ENCODE results near the gene OR2B2.

The OR2B2 gene

GRCh38 chr6:27866357-27867050 lies 45.7 kb downstream of the OR2B2 start:
- DNase-seq (ENCODE audit: insufficient read length, low spot score) (no peak), FAIRE-seq (no peak)

GRCh38 chr6:27865850-27866356 lies 46.3 kb downstream of the OR2B2 start:
- no peak for DNase-seq (ENCODE audit: insufficient read length, low spot score)
- no peak for FAIRE-seq
- peak; percentile 93 for TF ChIP-seq POLR2A (IDR thresholded peaks at IDR 0.05; ENCODE audit: low read depth, low read length)

More at GRCh38 chr6:27866357-27867050, 45.7 kb downstream of the OR2B2 start:
- no peak for TF ChIP-seq POLR2A (IDR thresholded peaks at IDR 0.05; ENCODE audit: low read depth, low read length)

- DNase-seq (ENCODE audit: insufficient read length, low spot score): peak; percentile 84
Measured at GRCh38 chr6:27864906-27865849, 47.0 kb downstream of the OR2B2 start.

GRCh38 chr6:27863962-27864905 lies 48.0 kb downstream of the OR2B2 start:
- DNase-seq (ENCODE audit: insufficient read length, low spot score) (no peak), FAIRE-seq (no peak)
- no peak for TF ChIP-seq POLR2A (IDR thresholded peaks at IDR 0.05; ENCODE audit: low read depth, low read length)

More at GRCh38 chr6:27864906-27865849, 47.0 kb downstream of the OR2B2 start:
- FAIRE-seq: peak; percentile 93
- peak; percentile 81 for TF ChIP-seq POLR2A (IDR thresholded peaks at IDR 0.05; ENCODE audit: low read depth, low read length)

- FAIRE-seq: no peak
- DNase-seq (ENCODE audit: insufficient read length, low spot score): no peak
Measured at GRCh38 chr6:27862396-27863066, 49.7 kb downstream of the OR2B2 start.

GRCh38 chr6:27861861-27862260 lies 50.3 kb downstream of the OR2B2 start:
- no peak for DNase-seq (ENCODE audit: insufficient read length, low spot score)
- no peak for TF ChIP-seq POLR2A (IDR thresholded peaks at IDR 0.05; ENCODE audit: low read depth, low read length)
- no peak for FAIRE-seq

More at GRCh38 chr6:27862396-27863066, 49.7 kb downstream of the OR2B2 start:
- TF ChIP-seq POLR2A (IDR thresholded peaks at IDR 0.05; ENCODE audit: low read depth, low read length): no peak

GRCh38 chr6:27861276-27861840 lies 50.8 kb downstream of the OR2B2 start:
- TF ChIP-seq POLR2A (IDR thresholded peaks at IDR 0.05; ENCODE audit: low read depth, low read length): no peak
- no peak for DNase-seq (ENCODE audit: insufficient read length, low spot score)
- no peak for FAIRE-seq
